Uterus (tissue), 2 donors: ENCODE data around the gene SP140.

Source experiments
- POLR2A ChIP-seq, 2 donors: fragments of 450-650 bp; IDR thresholded peaks; one replicate each; pipeline ENCODE4 v1.6.1; 2016; ENCODE audit warnings: antibody characterized with exemption in 2 of 2, mild to moderate bottlenecking in 1 of 2, moderate library complexity in 1 of 2
- TF ChIP-seq, protein P1 (sequence below), 4 experiments: fragments of 200-600 bp in 2 of 4; fragments of 450-650 bp in 2 of 4; sonication (generic) in 2 of 4; IDR thresholded peaks; one replicate each; pipeline ENCODE4 v1.5.1; 2016 to 2019; ENCODE audit warnings: antibody characterized with exemption in 4 of 4, mild to moderate bottlenecking in 2 of 4, moderate library complexity in 1 of 4

DNA sequence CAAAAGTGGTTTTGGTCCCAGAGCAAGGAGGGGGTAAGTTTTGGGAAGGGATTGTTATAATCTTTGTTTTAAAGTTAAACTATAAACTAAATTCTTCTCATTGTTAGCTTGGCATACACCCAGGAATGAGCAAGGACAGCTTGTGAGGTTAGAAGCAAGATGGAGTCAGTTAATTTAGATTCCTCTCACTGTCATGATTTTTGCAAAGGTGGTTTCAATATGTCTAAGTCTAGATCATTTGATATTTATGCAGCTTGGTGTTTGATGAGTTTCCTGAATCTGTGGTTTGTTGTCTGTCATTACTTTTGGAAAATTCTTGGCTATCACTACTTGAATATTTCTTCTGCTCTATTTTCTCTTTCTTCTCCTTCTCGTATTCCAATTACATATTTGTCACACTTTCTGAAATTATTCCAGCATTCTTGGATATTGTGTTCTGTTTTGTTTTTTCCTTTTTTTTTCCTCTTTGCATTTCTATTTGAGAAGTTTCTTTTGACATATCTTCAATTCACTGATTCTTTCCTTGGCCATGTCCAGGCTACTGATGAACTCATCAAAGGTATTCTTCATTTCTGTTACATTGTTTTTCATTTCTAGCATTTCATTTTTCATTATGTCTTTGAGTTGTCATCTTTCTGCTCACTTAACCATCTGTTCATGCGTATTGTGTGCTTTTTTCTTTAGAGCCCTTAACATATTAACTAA is 5.1 kb downstream of the SP140 start:
- TF ChIP-seq, protein P1, sequence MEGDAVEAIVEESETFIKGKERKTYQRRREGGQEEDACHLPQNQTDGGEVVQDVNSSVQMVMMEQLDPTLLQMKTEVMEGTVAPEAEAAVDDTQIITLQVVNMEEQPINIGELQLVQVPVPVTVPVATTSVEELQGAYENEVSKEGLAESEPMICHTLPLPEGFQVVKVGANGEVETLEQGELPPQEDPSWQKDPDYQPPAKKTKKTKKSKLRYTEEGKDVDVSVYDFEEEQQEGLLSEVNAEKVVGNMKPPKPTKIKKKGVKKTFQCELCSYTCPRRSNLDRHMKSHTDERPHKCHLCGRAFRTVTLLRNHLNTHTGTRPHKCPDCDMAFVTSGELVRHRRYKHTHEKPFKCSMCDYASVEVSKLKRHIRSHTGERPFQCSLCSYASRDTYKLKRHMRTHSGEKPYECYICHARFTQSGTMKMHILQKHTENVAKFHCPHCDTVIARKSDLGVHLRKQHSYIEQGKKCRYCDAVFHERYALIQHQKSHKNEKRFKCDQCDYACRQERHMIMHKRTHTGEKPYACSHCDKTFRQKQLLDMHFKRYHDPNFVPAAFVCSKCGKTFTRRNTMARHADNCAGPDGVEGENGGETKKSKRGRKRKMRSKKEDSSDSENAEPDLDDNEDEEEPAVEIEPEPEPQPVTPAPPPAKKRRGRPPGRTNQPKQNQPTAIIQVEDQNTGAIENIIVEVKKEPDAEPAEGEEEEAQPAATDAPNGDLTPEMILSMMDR (IDR thresholded peaks at IDR 0.05), result no peak
- TF ChIP-seq POLR2A (IDR thresholded peaks at IDR 0.05), result no peak
